ENCODE results near the gene AP2A2.
"Not testable (repeated sequence)": the region's sequence is repeated elsewhere in the genome, so short reads cannot be mapped to it uniquely, and the experiment has no call there.

AP2A2 gene

DNA sequence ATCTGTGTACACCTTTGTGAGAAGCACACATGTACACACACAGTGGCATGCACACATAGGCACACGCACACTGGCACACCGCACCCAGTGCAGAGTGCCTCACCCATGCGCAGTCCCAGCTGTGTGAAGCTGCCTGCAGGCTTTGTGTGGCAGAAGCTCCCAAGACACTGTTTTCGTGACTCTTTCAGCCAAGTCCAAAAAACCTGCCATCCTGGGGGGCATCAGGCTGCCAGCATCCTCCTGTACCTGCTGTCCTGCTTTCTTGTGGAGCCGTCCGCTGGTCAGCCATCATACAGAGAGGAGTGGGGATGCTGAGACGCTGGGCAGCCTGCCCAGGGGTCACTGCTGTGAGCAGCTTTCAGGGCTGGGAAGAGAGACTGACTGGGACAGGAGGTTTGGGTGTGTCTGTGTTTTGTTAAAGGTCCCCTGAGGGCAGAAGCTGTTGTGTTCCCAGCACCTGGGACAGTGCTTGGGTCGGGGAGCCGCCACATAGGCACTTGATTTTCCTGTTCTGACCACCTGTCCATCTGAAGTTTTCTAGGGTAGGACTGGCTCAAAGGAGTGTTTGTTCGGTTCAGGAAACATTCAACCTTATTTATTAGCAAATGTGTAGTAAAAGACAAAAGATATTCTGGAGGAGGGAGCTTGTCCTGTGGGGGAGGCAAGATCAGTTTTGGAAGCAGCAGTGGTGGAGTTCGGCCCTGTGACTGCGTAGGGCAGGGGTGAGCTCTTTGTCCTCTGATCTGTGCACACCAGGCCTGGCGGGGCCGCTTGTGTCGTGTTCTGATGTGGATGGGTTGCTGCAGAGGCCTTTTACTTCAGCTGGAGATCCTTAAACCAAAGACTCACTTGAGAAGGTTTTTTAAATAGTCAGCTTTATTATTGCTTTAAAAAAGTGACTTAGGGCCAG is 29.7 kb downstream of the AP2A2 start:
- no peak for DNase-seq

DNA sequence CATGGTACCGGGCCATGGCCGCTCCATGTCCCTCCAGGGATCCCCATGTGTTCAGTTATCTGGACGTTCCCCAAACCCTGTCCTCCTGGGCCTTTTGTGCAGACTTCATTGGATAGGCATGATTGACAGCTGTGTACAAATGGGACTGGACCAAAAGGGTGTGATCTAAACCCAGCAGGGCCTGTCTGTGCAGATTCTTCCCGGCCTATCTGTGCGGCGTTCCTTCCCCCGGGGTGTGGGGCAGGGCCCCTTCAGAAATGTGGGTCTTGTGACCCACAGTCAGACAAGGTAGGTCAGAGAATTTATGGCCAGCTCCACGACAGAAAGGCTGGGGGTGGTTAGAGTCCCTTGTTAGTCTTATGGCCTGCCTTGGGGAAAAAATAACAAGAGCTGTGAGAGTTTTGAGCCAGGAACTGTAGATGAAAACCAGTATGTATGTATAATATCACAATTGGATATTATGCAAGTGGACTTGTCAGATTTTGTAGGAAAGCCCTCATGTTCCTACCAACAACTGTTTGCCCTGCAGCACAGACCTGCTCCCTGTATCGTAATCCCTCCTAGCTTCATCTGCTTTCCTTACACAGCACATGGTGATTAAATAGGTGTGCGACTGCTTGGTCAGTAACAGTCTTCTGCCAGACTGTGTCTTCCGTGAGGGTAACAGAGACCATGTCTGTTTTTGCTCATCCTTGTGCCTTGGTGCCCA is 31.7 kb downstream of the AP2A2 start:
- no peak for DNase-seq

DNA sequence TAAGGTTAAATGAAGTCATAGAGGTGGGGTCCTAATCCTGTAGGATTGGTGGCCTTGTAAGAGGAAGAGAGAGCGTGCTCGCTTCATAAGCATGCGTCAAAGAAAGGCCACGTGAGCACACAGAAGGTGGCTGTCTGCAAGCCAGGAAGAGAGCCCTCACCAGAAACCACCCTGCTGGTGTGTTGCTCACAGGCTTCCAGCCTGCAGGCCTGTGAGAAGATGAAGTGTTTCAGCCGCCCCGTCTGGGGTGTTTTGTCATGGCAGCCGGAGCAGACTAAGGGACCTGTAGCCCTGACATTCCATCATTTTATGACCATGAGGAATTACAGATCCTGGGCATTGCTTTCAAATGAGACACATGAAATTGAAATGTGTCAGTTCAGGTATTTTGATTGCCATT is 32.4 kb downstream of the AP2A2 start:
- DNase-seq = no peak

DNA sequence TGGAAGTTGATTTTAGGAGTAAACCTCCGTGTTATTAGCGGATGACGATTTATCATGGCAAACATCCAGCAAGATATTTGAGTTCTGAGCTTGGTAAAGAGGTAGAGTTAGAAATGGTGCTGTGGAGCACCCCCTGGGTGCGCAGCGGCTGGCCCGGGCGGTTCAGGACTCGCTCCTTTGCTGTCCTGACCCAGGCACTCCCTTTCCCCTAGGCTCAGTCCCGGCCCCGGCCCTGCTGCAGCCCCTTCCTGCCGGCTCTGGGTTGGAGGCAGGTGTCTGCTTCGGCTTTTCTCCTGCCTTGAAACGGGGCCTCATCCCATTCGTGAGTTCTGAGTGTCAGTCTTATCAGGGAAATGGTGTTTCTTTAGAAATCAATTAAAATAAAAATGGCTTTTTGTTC is 33.4 kb downstream of the AP2A2 start:
- no peak for DNase-seq

DNA sequence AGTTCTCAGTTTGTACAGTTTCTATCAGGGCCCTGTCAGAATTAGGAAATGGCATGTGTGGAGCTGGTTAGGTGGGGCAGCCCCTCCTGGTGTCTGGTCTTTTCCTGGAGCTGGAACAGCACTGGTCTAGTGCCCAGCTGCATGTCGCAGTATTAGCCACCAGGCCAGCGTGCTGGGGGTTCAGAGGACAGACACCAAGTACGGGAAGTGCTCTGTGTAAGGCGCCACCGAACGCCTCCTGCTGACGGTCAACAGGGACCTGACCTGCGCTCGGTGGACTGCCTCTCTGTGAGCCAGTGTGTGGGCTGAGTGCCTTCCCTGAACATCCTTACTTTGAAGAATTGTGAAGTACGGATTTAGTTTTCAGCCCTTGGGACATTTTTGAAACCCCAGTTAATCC is 33.9 kb downstream of the AP2A2 start:
- no peak for DNase-seq

DNA sequence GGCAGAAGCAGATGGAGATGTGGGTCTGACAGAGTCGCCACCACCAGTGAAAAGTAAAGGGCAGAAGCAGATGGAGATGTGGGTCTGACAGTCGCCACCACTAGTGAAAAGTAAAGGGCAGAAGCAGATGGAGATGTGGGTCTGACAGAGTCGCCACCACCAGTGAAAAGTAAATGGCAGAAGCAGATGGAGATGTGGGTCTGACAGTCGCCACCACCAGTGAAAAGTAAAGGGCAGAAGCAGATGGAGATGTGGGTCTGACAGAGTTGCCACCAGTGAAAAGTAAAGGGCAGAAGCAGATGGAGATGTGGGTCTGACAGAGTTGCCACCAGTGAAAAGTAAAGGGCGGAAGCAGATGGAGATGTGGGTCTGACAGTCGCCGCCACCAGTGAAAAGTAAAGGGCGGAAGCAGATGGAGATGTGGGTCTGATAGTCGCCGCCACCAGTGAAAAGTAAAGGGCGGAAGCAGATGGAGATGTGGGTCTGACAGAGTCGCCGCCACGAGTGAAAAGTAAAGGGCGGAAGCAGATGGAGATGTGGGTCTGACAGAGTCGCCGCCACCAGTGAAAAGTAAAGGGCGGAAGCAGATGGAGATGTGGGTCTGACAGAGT is 35.7 kb downstream of the AP2A2 start:
- not testable (repeated sequence) for DNase-seq

DNA sequence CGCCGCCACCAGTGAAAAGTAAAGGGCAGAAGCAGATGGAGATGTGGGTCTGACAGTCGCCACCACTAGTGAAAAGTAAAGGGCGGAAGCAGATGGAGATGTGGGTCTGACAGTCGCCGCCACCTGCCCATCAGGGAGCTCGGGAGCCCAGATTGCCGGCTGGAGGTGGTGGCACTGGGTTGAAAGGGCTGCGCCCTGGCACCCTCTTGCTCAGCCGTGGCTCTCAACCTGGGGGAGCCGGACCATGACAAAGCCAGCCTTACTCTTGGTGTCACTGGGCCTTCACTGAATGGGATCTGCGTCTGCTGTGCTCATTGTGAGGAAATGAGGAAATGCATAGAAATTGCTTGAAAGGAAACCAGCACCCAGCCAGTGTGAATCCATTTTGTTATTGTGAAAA is 36.3 kb downstream of the AP2A2 start:
- DNase-seq = no peak

DNA sequence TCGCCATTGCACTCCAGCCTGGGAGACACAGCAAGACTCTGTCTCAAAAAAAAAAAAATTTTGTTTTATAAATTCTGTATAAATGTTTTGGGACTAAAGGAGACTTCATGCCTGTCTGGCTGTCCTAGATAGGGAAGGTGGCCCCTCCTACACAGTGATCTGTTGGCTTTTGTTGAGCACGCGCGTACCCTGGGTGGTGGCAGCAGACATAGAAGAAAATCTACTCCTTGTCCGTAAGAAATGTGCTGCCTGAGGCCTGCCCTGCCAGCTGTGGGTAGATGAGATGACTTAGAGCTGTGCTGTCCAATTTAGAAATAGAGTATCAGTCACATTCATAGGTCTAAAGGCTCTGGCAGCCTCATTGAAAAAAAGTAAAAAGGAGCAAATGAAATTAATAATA is 37.0 kb downstream of the AP2A2 start:
- DNase-seq = no peak

DNA sequence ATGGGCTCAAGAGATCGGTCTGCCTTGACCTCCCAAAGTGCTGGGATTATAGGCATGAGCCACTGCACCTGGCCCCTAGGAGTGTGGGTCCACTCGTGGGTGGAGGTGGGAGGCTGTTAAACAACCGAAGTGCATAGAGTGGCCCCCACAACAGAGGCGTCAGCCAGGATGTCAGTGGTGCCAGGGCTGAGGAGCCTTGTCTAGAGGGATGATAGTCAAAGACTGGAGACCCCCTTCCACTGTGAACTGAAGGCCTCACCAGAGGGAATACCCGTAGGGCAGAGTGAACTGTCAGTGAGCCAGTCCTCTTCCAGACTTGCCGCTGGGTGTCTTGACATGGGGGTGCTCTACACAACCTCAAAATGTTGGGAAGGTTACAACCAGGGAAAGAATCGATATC is 38.2 kb downstream of the AP2A2 start:
- no peak for DNase-seq

DNA sequence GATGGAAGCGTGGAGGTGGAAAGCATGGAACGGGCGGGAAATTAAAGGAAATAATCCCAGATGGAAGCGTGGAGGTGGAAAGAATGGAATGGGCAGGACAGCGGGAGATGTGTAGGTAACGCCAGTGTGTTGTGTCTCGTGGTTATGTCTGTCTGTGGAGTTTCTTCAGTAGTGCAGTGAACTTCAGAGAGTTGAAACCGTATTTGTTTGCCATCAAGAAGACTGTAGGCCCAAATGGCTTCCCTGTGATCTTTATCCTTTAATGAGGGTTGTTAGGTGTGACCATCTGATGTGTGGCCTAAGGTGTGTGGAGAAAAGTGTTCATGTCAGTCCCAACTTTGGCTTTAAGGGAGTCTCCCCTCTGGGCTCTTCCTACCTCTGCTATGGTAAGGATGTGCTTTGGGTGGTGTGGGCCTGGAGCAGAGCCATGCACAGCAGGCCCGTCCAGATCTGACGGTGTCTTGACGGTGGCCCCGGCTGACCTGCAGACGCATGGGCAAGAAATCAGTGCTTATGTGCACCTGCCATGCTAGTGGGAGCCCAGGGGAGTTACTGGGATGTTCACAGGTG is 39.6 kb downstream of the AP2A2 start:
- DNase-seq = no peak

DNA sequence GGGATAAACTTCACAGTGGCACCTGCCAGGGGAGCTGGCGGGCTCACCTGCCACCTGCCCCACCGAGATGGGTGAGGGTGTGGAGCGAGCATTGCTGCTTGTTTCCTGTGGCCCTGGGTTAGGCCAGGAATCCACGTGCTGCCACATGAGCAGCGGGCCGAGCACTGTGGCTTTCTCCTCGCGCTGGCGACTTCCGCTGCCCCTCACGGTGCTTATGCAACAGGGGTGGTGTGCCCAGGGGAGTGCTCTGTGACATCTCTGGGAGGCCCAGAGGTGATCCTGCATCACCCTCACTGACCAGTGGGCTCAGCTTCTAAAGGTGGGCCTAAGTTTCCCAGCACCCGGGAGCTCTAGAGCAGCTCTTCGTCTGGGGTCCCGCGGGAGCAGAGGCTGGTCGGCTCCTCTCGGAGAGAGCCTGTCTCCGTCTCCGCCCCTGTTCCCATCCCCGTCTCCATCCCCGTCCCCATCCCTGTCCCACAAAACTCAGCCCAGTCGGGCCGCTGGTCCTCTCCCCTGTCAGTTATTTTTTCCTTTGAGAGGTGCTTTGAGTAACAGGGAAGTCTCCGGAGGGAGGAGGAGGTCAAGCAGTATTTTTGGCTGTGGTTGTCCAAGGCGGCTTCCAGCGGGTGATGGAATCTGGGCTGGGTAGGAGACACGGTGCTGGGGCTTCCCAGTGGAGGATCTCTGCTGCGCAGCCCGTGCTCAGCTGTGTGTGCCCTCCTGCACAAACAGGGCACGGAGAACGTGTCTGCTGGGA is 42.5 kb downstream of the AP2A2 start:
- no peak for DNase-seq

DNA sequence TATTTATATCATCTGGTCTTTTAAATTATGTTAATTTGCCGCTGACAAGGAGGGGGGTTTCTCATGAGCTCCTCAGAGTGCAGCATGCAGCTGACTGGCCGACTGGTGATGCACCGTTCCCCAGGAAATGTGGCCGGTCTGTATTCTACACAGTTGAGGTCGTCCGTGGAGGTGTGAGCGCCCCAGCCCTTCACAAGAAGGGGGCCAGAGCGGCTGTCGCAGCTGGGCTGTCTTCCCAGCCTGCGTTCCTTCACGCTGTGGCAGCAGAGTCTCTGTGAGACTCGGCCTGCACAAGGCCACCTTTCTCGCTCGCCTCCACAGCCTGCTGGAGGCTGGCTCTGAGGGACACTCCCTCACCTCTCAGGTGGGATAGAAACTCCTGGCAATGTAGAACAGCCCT is 43.2 kb downstream of the AP2A2 start:
- DNase-seq = no peak

DNA sequence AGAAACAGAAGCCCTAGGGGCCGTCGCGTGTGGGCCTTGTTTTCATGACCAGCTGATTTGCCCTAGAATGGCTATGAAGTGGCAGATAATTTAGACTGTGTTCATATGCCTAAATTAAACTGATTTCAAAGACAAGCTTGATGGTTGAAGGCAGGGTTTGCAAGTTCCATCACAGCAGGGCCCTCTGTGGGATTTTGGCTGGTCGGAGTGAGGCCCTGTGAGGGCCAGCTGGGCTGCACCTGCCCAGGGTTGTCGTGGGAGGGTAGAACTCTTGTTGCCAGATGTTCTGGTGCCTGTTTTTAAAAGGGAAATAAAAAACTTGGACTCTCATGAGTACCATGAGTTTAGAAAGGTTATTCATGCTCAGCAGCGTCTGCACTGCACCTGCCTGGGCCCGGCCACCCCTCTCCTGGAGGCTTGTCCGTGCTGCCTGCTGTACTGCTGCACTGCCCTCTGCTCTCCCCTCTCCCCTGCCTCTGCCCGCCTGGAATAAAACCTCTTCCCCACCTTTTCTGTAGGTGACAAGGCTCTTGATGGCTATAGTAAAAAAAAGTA is 44.1 kb downstream of the AP2A2 start:
- no peak for DNase-seq

DNA sequence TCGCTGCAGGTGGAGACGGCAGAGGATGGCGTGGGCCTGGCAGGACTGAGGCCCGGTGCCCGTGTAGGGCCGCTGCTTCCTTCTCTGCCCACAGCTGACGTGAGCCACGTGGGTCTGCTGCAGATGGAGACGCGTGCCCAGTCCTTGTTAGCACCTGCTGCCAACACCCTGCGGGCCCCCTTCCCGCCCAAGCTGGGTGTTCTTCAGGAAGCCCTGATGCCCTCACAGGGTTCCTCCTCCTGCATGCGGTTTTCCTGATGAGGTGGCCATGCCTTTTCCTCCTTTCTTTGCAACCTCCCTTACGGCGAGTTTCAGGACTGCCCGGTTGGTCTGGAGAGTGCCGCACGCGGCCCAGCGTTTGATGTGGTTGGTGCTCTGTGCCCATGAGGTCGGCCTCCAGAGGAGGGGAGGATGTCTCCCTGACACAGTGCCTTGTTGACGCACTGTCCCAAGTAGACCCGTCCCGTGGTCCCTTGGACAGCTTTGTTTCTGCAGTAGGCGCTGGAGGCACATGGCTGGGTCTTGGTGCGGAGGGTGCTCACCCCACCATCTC is 44.7 kb downstream of the AP2A2 start:
- peak in 1 of 2 donors; percentile 72 for DNase-seq

DNA sequence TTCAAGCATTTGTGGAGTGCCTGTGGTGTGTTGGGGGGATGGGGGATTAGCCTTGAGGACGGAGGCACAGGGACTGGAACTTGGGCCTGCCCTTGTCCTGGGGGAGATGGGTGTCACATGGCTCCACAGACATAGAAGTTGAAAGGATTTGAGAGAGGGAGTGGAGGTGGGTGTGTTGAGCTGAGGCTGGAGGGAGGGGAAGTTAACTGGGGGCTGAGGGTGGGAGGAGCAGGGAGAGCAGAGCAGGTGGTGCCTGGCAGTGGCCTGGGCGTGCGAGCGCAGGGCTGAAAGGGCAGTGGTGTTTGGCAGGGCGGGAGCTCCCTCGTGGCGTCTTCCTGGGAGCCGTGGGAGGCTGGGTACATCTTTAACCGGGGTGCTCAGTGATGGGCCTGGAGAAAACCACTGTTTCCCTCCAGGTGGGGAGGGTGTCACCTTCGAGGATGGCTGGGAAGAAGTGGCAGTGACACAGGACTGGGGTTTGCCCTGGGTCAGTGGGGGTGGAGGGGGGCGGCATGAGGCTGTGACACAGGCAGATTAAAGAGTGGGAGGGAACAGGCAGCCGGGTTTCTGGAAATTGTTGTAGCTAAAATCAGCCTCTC is 45.5 kb downstream of the AP2A2 start:
- no peak for DNase-seq

DNA sequence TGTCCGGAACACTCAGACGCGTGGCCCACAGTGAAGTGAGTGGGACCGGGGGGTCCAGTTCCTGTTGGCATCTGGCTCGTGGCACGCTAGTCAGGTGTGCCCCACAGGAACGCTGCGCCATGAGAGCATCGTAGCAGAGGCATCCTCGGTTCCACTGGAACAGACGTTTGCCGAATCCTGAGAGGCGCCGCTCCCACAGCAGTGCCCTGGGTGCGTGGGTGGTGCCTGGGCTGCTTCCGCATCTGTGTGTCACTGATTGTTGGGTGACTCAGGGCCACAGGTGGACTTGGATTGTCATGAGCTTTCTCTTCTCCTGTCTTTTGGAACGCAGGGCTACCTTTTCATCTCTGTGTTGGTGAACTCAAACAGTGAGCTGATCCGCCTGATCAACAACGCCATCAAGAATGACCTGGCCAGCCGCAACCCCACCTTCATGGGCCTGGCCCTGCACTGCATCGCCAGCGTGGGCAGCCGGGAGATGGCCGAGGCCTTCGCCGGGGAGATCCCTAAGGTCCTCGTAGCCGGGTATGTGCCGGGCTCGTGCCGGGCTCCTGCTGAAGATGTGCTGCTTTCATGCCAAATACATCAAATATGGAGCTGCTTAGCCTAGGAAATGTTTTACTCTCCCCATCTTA is 46.2 kb downstream of the AP2A2 start:
- no peak for DNase-seq

DNA sequence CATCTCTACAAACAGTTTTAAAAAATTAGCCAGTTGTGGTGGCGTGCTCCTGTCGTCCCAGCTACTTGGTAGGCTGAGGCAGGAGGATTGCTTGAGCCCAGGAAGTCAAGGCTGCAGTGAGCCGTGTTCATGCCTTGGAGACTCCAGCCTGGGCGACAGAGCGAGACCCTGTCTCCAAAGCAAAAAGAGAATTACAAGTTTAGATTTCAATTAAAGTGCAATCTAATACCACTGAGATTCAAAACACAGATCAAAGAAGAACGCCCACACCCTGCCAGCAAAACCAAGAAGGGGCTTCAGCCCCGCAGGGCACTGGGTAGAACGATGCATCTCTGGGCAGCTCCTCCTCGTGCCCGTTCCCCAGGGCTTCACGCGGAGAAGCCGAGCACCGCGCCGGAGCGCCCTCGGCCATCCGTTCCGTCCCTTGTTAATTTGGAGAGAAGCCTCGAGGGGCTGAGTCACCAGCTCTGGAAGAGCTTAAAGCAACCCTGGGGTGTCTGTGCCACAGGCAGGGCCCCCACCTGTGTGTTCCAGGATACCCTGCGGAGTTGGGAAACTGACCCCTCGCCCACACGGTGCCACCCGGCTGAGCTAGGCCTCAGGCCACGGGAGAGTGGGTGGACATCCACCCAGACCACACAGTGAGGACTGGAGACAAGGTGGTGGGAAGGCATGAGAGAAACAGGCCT is 47.0 kb downstream of the AP2A2 start:
- DNase-seq = no peak

DNA sequence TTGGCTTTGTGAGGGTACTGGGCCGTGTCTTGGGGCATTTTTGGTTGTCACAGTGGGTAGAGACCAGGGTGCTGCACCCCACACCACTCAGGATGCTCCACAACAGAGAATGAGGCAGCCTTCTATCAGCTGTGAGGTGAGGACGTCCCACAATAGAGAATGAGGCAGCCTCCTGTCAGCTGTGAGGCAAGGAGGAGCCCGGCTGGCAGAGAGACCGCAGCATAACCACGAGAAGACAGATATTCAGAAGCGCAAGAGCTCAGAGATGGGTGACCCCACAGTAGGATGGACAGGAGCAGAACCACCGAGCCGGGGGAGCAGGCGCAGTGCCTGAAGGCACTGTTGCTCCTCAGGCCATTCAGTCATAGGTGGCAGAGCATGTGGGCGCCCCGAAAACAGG is 47.6 kb downstream of the AP2A2 start:
- DNase-seq = no peak

DNA sequence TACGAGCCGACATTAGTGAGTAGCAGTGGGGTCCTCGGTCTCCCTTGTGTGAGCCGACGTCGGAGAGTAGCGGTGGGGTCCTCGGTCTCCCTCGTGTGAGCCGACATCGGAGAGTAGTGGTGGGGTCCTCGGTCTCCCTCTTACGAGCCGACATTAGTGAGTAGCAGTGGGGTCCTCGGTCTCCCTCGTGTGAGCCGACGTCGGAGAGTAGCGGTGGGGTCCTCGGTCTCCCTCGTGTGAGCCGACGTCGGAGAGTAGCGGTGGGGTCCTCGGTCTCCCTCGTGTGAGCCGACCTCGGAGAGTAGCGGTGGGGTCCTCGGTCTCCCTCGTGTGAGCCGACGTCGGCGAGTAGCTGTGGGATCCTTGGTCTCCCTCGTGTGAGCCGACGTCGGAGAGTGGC is 49.7 kb downstream of the AP2A2 start:
- not testable (repeated sequence) for DNase-seq

DNA sequence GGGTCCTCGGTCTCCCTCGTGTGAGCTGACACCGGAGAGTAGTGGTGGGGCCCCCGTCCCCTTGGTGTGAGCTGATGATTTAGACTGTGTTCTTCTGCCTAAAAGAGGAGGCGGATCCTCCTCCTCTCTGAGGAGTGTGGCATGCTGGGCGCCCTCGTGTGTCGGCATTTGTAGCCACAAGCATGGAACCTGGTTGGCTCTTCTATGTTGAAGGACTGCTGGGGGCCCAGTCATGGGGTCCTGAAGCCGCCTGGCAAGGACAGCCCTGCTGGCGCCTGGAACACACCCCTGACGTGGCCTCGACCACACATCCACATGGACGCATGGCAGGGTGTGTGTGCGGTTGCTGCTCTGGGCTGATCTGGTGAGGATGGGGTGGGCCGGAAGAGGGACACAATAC is 50.2 kb downstream of the AP2A2 start:
- no peak for DNase-seq

Measured in bone marrow (tissue), 2 donors.